Adrenal gland (tissue), 12 donors: ENCODE data around the gene NRDE2. TPM values are rescaled to one million over a fixed set of nuclear protein-coding genes. Genes with fewer than 3 reads are reported as not detected.

Experiments
- DNase-seq, 7 donors: peaks; one replicate each; pipeline ENCODE4 v3.0.0-alpha.2; 2019 to 2020
- H3K27ac ChIP-seq, 5 donors: fragments of 200-600 bp; sonication (generic) in 4 of 5; 1 replicate in 3 of 5; 2 replicates in 2 of 5; pipeline versions ENCODE4 v1.5.1 to v1.8.0; 2016 to 2020; ENCODE audit warnings: mild to moderate bottlenecking in 1 of 5
- H3K27me3 ChIP-seq: fragments of 200-600 bp; 2 replicates; pipeline ENCODE4 v1.8.0; 2021
- H3K36me3 ChIP-seq, 2 donors: fragments of 200-600 bp; replicated peaks in 1 of 2; 1 replicate in 1 of 2; 2 replicates in 1 of 2; pipeline versions ENCODE4 v1.5.1 to v1.8.0; 2018 to 2022
- H3K4me1 ChIP-seq, 2 donors: fragments of 200-600 bp; replicated peaks in 1 of 2; 1 replicate in 1 of 2; 2 replicates in 1 of 2; pipeline versions ENCODE4 v1.5.1 to v1.8.0; 2018 to 2021
- H3K4me3 ChIP-seq, 4 donors: fragments of 200-600 bp; sonication (generic) in 3 of 4; one replicate each; pipeline ENCODE4 v1.5.1; 2016 to 2018
- H3K9me3 ChIP-seq, 3 donors: fragments of 200-600 bp; sonication (generic) in 1 of 3; replicated peaks in 1 of 3; 1 replicate in 2 of 3; 2 replicates in 1 of 3; pipeline versions ENCODE4 v1.5.1 to v1.8.0; 2016 to 2021
- POLR2A ChIP-seq, 2 donors: fragments of 450-650 bp; IDR thresholded peaks; one replicate each; pipeline ENCODE4 v1.6.1; 2017; ENCODE audit warnings: antibody characterized with exemption in 2 of 2, mild to moderate bottlenecking in 2 of 2, moderate library complexity in 1 of 2
- WGBS, 4 donors: extraction: QIAGEN DNeasy Blood & Tissue Kit in 2 of 4; methylation state at CpG; one replicate each; pipeline versions ENCODE4 v1.1.5 to v1.1.7; 2013 to 2017; 5-methylcytosine and 5-hydroxymethylcytosine counted together
- intact Hi-C, 2 donors: fragments of 100-400 bp; cut with DNase I; formaldehyde crosslinking; loops; one replicate each; pipeline versions ENCODE4 v1.14.1 to v1.15.0; 2022 to 2023
- polyA plus RNA-seq, 3 donors: library from polyadenylated mRNA; stranded (reverse); fragments of 200-250 nt in 2 of 3; fragments of 350-450 nt in 1 of 3; fragmentation: Illumina TruSeq in 1 of 3; extraction: RNeasy Lipid Tissue Mini Kit (QIAGEN cat#74804) in 1 of 3; gene quantifications; one replicate each; pipeline ENCODE4 v1.2.3, GENCODE V29; 2013 to 2014
- total RNA-seq, 9 donors: library from RNA; depleted of rRNA in 4 of 9; stranded (reverse); fragments of >200 nt in 4 of 9; fragments of 120-200 nt in 1 of 9; fragmentation: NEBNext Ultra II Directional in 1 of 9; extraction: Animal tissue kit (Norgen Biotek cat#: 25700) in 1 of 9; gene quantifications; one replicate each; pipeline versions ENCODE4 v1.1.0 to v1.2.4, GENCODE V29; 2013 to 2023
- TF ChIP-seq, protein P1 (sequence below), 6 experiments: fragments of 450-650 bp in 4 of 6; fragments of 200-600 bp in 2 of 6; sonication (generic) in 1 of 6; IDR thresholded peaks; 1 replicate in 5 of 6; 2 replicates in 1 of 6; pipeline versions ENCODE4 v1.5.1 to v1.8.0; 2016 to 2021; ENCODE audit warnings: antibody characterized with exemption in 6 of 6, mild to moderate bottlenecking in 2 of 6, moderate library complexity in 1 of 6
- donor health status: healthy with polysubstance abuse.
- donor health status: Bipolar disorder and iron deficiency.
- donor health status: DM: yes; HTN: yes; CAD: no.
- donor health status: DM: no; HTN: no; CAD: no.
- donor health status: DM: no; HTN: no; CAD: no.
- donor health status: DM: yes; HTN: yes; CAD: no.

NRDE2 gene
- total and polyA plus RNA-seq, 12 donors = 9.2 to 25.6 (median 16.4) TPM

DNA sequence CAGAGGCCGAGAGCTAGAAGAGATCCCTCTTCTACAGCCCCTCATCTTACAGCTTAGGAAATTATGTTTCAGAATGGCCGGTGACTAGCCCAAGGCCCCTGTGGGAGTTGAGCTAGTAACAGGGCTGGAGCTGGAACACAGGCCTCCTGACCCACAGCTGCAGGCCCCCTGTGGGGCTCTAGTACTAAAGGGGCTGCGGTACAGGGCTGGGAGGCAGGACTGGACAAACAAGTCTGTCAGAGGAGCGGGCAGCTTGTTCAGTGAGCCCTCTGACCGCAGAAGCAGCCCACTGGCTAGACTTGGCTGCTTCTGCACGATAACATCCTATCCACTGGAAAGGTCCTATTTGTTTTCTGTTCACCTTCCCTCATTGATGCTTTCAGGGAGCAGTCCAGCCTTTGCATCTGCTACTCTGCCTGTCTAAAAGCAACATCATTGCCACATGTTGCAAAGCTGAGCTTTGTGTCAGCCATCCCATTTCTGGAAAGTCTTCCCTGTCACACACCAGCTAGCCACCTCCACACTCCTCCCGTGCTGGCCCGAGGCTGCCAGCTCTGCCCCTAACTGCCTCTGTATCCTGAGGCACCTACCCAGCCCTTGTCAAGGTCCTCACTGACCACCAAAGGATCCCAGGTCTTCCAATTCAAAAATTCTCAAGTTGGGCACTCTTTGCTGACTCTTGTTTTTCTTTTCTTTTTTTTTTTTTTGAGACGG lies 65.1 kb downstream of the NRDE2 start:
- no peak overlapping the region for H3K4me3 ChIP-seq
- intact Hi-C loops = no loop called here
- no peak overlapping the region for H3K27ac ChIP-seq
- H3K9me3 ChIP-seq = no peaks in the 10 kb centered on the region
- no peaks in the 10 kb centered on the region for H3K27me3 ChIP-seq
- peak in 1 of 7 donors; percentile 42 for DNase-seq
- 94 to 99% (median 97%) methylated on average over 7 to 9 of the region's 9 CpGs for WGBS, 4 donors
- TF ChIP-seq, protein P1, sequence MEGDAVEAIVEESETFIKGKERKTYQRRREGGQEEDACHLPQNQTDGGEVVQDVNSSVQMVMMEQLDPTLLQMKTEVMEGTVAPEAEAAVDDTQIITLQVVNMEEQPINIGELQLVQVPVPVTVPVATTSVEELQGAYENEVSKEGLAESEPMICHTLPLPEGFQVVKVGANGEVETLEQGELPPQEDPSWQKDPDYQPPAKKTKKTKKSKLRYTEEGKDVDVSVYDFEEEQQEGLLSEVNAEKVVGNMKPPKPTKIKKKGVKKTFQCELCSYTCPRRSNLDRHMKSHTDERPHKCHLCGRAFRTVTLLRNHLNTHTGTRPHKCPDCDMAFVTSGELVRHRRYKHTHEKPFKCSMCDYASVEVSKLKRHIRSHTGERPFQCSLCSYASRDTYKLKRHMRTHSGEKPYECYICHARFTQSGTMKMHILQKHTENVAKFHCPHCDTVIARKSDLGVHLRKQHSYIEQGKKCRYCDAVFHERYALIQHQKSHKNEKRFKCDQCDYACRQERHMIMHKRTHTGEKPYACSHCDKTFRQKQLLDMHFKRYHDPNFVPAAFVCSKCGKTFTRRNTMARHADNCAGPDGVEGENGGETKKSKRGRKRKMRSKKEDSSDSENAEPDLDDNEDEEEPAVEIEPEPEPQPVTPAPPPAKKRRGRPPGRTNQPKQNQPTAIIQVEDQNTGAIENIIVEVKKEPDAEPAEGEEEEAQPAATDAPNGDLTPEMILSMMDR (IDR thresholded peaks at IDR 0.05) = no peak
- no peak for TF ChIP-seq POLR2A (IDR thresholded peaks at IDR 0.05)
- H3K4me1 ChIP-seq = no peaks in the 10 kb centered on the region
- peaks cover 0 to 91% of the 10 kb centered on the region in 2 donors for H3K36me3 ChIP-seq

- Histone ChIP-seq H3K4me1 (peaks cover 0 to under 1% of the 10 kb centered on the region in 2 donors), H3K27me3 (no peaks in the 10 kb centered on the region), H3K36me3 (peaks cover 0 to 89% of the 10 kb centered on the region in 2 donors), H3K4me3 (no peak overlapping the region), H3K27ac (no peak overlapping the region), H3K9me3 (no peaks in the 10 kb centered on the region)
- no peak for DNase-seq
- intact Hi-C loops = no loop called here
- no peak for TF ChIP-seq POLR2A (IDR thresholded peaks at IDR 0.05)
- TF ChIP-seq, protein P1 (IDR thresholded peaks at IDR 0.05) = no peak
- 75 to 89% (median 77%) methylated on average over 7 to 8 of the region's 8 CpGs for WGBS, 4 donors
Measured at GRCh38 chr14:90263748-90264449, 67.8 kb downstream of the NRDE2 start.

GRCh38 chr14:90256354-90257131 lies 75.2 kb downstream of the NRDE2 start, which contains the start of gene PSMC1:
PSMC1 (plus strand) TSS chr14:90256553; CDS start chr14:90256598, 45 bp downstream.
- peaks cover 4% of the 10 kb centered on the region for H3K27me3 ChIP-seq
- H3K4me3 ChIP-seq = peak within 1 kb of the TSS; percentile 66 to 100 (median 87)
- DNase-seq = peak; percentile 91 to 96 (median 92)
- peak within 1 kb of the TSS in 4 of 5 donors; percentile 3 to 90 (median 54) for H3K27ac ChIP-seq
- intact Hi-C loops = no loop called here
- peaks cover 11 to 18% of the 10 kb centered on the region in 2 donors for H3K4me1 ChIP-seq
- WGBS, 4 donors = 0 to 1% (median 1%) methylated on average over 19 to 55 of the region's 55 CpGs
- H3K36me3 ChIP-seq = peaks cover 0 to 26% of the 10 kb centered on the region in 2 donors
- H3K9me3 ChIP-seq = no peaks in the 10 kb centered on the region
- TF ChIP-seq POLR2A (IDR thresholded peaks at IDR 0.05) = peak in 1 of 2 donors; percentile 70
- TF ChIP-seq, protein P1 (IDR thresholded peaks at IDR 0.05) = peak in 2 of 6 experiments; percentile 22 to 24

DNA sequence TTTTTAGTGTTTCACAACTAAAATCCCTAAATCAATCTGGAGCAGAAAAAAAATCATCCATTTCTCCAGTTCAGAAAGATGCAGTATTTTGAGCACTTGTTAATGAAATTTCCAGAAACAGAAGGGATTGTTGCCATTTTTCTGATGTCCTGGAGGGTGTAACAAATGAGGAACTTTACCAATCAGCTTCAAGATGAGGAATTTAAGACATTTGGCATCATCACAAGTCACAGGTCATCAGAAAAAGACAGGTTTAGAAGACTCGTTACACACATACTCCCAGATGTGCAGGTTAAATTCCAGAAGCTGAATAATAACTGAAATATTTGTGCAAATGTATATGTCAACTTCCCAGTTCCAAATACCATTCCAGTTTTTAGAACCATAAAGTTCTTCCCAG lies 75.9 kb downstream of the NRDE2 start:
- Histone ChIP-seq H3K27ac (peak overlapping the region in 2 of 5 donors; percentile 32 to 75), H3K9me3 (no peaks in the 10 kb centered on the region), H3K4me1 (peaks cover 11 to 18% of the 10 kb centered on the region in 2 donors), H3K27me3 (peaks cover 4% of the 10 kb centered on the region), H3K36me3 (peaks cover 0 to 20% of the 10 kb centered on the region in 2 donors), H3K4me3 (peak overlapping the region in 2 of 4 donors; percentile 77 to 100)
- TF ChIP-seq, protein P1 (IDR thresholded peaks at IDR 0.05) = no peak
- no peak for TF ChIP-seq POLR2A (IDR thresholded peaks at IDR 0.05)
- intact Hi-C loops = no loop called here
- WGBS, 4 donors = 55 to 71% (median 65%) methylated on average over 1 of the region's 1 CpG
- DNase-seq = no peak
